Measurements from ENCODE around the gene MEF2D. TPM values are rescaled to one million over a fixed set of nuclear protein-coding genes. Genes with fewer than 3 reads are reported as not detected.
A peak's percentile ranks its signal among the peaks of the same experiment; 100 is the strongest.

The MEF2D gene
- polyA plus RNA-seq, 1 experiment = 9.9 TPM

DNA sequence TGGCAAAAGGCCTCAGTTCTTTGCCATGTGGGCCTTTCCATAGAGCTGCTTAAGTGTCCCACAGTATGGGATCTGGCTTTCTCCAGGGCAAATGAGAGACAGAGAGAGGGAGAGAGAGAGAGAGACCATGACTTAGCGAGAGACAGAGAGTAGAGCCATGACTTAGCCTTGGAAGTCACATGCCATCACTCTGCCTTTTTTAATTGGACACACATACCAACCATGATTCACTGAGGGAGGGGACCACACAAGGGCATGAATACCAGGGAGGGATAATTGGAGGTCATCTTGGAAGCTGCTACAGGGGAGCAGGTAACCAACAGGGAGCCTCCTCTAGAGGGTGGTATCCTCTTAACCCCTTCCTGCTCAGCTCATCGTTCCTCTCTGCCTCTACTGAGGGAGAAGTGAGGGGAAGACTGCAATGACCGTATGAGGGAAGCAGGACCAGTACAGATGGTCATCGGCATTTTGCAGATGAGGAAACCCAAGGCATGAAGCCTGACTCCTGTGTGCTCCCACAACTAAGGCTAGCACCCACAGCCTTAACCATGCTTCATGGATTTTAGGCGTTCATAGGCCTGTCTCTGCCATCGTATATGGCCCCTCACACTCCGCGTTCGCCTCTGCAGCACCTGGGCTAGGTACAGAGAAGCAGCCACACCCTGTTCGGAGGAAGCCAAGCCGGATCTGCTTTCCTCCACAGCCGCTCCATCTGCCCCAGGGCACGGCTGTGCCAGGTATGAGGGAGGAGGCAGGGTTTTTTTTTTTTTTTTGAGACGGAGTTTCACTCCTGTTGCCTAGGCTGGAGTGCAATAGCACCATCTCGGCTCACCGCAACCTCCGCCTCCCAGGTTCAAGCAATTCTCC is 38.6 kb downstream of the MEF2D start:
- DNase-seq (ENCODE audit: low read depth, low spot score) = no peak
- TF ChIP-seq, protein P1, sequence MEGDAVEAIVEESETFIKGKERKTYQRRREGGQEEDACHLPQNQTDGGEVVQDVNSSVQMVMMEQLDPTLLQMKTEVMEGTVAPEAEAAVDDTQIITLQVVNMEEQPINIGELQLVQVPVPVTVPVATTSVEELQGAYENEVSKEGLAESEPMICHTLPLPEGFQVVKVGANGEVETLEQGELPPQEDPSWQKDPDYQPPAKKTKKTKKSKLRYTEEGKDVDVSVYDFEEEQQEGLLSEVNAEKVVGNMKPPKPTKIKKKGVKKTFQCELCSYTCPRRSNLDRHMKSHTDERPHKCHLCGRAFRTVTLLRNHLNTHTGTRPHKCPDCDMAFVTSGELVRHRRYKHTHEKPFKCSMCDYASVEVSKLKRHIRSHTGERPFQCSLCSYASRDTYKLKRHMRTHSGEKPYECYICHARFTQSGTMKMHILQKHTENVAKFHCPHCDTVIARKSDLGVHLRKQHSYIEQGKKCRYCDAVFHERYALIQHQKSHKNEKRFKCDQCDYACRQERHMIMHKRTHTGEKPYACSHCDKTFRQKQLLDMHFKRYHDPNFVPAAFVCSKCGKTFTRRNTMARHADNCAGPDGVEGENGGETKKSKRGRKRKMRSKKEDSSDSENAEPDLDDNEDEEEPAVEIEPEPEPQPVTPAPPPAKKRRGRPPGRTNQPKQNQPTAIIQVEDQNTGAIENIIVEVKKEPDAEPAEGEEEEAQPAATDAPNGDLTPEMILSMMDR (IDR thresholded peaks at IDR 0.05; ENCODE audit: low read depth, low read length) = no peak
- H3K27ac ChIP-seq (ENCODE audit: low read depth, low read length) = no peak overlapping the region
- no peak overlapping the region for H3K4me3 ChIP-seq (ENCODE audit: low read depth, low read length)
- ChIA-PET POLR2A (no interaction called here), CTCF (interaction anchor here (0.6 to 1.0 kb wide), 3 partner anchors 76 to 215 kb away, joined by 3 to 5 read pairs (median 4); no protein-coding TSS in a partner anchor)
- H3K27me3 ChIP-seq (ENCODE audit: control insufficient read depth, insufficient read depth, low read length) = no peaks in the 10 kb centered on the region
- H3K9me3 ChIP-seq (ENCODE audit: control insufficient read depth, insufficient read depth, low read length) = no peaks in the 10 kb centered on the region

DNA sequence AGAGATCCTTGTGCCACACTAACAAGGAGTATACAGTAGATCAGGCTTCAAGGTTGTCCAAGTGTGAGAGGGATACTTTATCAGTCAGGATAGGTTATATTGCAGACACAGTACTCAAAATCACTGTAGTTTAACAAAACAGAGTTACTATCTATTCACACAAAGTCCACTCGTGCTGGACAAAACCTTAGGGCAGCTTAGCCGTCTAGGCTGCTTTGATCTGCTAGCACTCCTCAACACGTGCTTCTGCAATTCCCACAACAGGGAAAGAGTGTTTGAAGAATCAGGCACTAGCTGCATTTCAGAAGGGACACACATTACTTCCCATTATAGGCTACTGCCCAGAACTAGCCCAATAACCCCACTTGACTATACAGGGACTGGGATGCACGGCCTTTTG is 39.5 kb downstream of the MEF2D start:
- no peak for DNase-seq (ENCODE audit: low read depth, low spot score)
- Histone ChIP-seq H3K9me3 (ENCODE audit: control insufficient read depth, insufficient read depth, low read length) (no peaks in the 10 kb centered on the region; the same call in 1 of the 2 replicates), H3K4me3 (ENCODE audit: low read depth, low read length) (no peak overlapping the region), H3K27ac (ENCODE audit: low read depth, low read length) (no peak overlapping the region), H3K27me3 (ENCODE audit: control insufficient read depth, insufficient read depth, low read length) (no peaks in the 10 kb centered on the region)
- TF ChIP-seq, protein P1 (IDR thresholded peaks at IDR 0.05; ENCODE audit: low read depth, low read length) = no peak
- POLR2A ChIA-PET = no interaction called here
- CTCF ChIA-PET = interaction anchor here (1.0 kb wide), 1 partner anchor 147 kb away, joined by 3 read pairs; no protein-coding TSS in a partner anchor

DNA sequence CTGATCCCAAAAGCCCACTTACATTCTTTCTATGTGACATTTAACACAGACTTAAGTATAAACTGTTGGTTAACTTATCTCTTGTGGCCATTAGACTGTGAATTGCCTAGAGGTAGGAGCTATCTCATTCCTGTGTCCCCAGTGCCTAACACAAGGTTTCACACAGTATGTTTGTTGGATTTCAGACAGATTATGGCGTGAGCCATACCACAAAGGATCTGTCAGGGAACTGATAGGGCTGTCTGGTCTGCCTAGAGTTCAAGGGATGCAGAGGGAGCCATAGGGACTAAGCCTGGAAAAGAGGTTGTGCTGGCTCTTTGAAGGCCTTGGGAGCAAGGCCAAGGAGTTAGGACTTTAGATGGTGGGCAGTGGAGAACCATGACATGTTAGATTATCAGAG is 40.0 kb downstream of the MEF2D start:
- POLR2A ChIA-PET = no interaction called here
- H3K9me3 ChIP-seq (ENCODE audit: control insufficient read depth, insufficient read depth, low read length) = no peaks in the 10 kb centered on the region; the same call in 1 of the 2 replicates
- no peak overlapping the region for H3K27ac ChIP-seq (ENCODE audit: low read depth, low read length)
- DNase-seq (ENCODE audit: low read depth, low spot score) = no peak
- TF ChIP-seq, protein P1 (IDR thresholded peaks at IDR 0.05; ENCODE audit: low read depth, low read length) = no peak
- no peak overlapping the region for H3K4me3 ChIP-seq (ENCODE audit: low read depth, low read length)
- H3K27me3 ChIP-seq (ENCODE audit: control insufficient read depth, insufficient read depth, low read length) = no peaks in the 10 kb centered on the region
- CTCF ChIA-PET = interaction anchor here (1.0 to 2.4 kb wide), 2 partner anchors 15 to 148 kb away, joined by 3 to 11 read pairs; no protein-coding TSS in a partner anchor

DNA sequence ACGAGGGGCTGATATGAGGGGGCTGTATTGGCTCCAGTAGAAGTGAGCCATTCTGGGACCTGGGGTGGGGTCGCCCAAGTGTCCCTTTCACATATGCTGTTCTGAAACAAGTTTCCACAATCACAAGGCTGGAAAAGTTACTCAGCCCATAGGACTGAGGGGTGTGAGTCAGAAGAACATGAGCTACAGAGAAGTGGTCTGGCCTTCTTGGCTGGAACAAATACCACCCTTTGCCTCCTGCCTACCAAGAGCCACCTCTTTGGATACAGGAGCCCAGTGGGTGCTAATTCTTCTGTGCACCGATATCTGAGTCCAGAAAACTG is 42.4 kb downstream of the MEF2D start:
- no peaks in the 10 kb centered on the region; the same call in 1 of the 2 replicates for H3K9me3 ChIP-seq (ENCODE audit: control insufficient read depth, insufficient read depth, low read length)
- ChIA-PET POLR2A (interaction anchor here (0.5 to 1.3 kb wide), 4 partner anchors 43 to 156 kb away, joined by 4 to 6 read pairs (median 4); no protein-coding TSS in a partner anchor), CTCF (interaction anchor here (1.1 to 2.4 kb wide), 6 partner anchors 13 to 232 kb away, joined by 3 to 11 read pairs (median 4); no protein-coding TSS in a partner anchor)
- no peak overlapping the region for H3K4me3 ChIP-seq (ENCODE audit: low read depth, low read length)
- H3K27me3 ChIP-seq (ENCODE audit: control insufficient read depth, insufficient read depth, low read length) = peaks cover 4% of the 10 kb centered on the region
- TF ChIP-seq, protein P1 (IDR thresholded peaks at IDR 0.05; ENCODE audit: low read depth, low read length) = no peak
- DNase-seq (ENCODE audit: low read depth, low spot score) = no peak
- H3K27ac ChIP-seq (ENCODE audit: low read depth, low read length) = peak overlapping the region; percentile 47
